ENCODE results near the gene FLAD1. TPM values are rescaled to one million over a fixed set of nuclear protein-coding genes. Genes with fewer than 3 reads are reported as not detected.

The FLAD1 gene
- total RNA-seq, 1 donor from 2014 or later: 55.9 TPM

GRCh38 chr1:154958036-154958435 is 25.1 kb upstream of the FLAD1 start:
- no peak for TF ChIP-seq CTCF (IDR thresholded peaks at IDR 0.05; ENCODE audit: unreplicated experiment)
- no peak overlapping the region for H3K27ac Mint-ChIP-seq

GRCh38 chr1:154958681-154959425 is 24.3 kb upstream of the FLAD1 start:
- no peak for TF ChIP-seq CTCF (IDR thresholded peaks at IDR 0.05; ENCODE audit: unreplicated experiment)
- H3K36me3 Mint-ChIP-seq (ENCODE audit: insufficient read depth): peaks cover 2% of the 10 kb centered on the region
- DNase-seq (ENCODE audit: low spot score, unreplicated experiment): no peak
- no peaks in the 10 kb centered on the region for H3K9me3 Mint-ChIP-seq (ENCODE audit: low read depth)
- no peaks in the 10 kb centered on the region for H3K27me3 Mint-ChIP-seq
- no peak overlapping the region for H3K27ac Mint-ChIP-seq
- peak overlapping the region; percentile 16 for H3K4me3 Mint-ChIP-seq (ENCODE audit: low read depth)
- peaks cover 41% of the 10 kb centered on the region for H3K4me1 Mint-ChIP-seq (ENCODE audit: low read depth)

More at GRCh38 chr1:154958036-154958435, 25.1 kb upstream of the FLAD1 start:
- H3K9me3 Mint-ChIP-seq (ENCODE audit: low read depth): no peaks in the 10 kb centered on the region
- no peaks in the 10 kb centered on the region for H3K27me3 Mint-ChIP-seq
- H3K4me1 Mint-ChIP-seq (ENCODE audit: low read depth): peaks cover 46% of the 10 kb centered on the region
- no peaks in the 10 kb centered on the region for H3K36me3 Mint-ChIP-seq (ENCODE audit: insufficient read depth)
- no peak overlapping the region for H3K4me3 Mint-ChIP-seq (ENCODE audit: low read depth)
- no peak for DNase-seq (ENCODE audit: low spot score, unreplicated experiment)

GRCh38 chr1:154959426-154959780 is 23.7 kb upstream of the FLAD1 start:
- Mint-ChIP-seq H3K4me1 (ENCODE audit: low read depth) (peaks cover 37% of the 10 kb centered on the region), H3K27ac (no peak overlapping the region), H3K4me3 (ENCODE audit: low read depth) (no peak overlapping the region), H3K36me3 (ENCODE audit: insufficient read depth) (peaks cover 4% of the 10 kb centered on the region), H3K9me3 (ENCODE audit: low read depth) (no peaks in the 10 kb centered on the region), H3K27me3 (no peaks in the 10 kb centered on the region)
- DNase-seq (ENCODE audit: low spot score, unreplicated experiment): no peak
- TF ChIP-seq CTCF (IDR thresholded peaks at IDR 0.05; ENCODE audit: unreplicated experiment): no peak

GRCh38 chr1:154960446-154961136 is 22.6 kb upstream of the FLAD1 start:
- Mint-ChIP-seq H3K4me1 (ENCODE audit: low read depth) (peaks cover 32% of the 10 kb centered on the region), H3K27me3 (no peaks in the 10 kb centered on the region), H3K27ac (peak overlapping the region; percentile 96), H3K36me3 (ENCODE audit: insufficient read depth) (peaks cover 5% of the 10 kb centered on the region), H3K4me3 (ENCODE audit: low read depth) (peak overlapping the region; percentile 92), H3K9me3 (ENCODE audit: low read depth) (no peaks in the 10 kb centered on the region)
- TF ChIP-seq CTCF (IDR thresholded peaks at IDR 0.05; ENCODE audit: unreplicated experiment): no peak
- DNase-seq (ENCODE audit: low spot score, unreplicated experiment): no peak

- peak; percentile 65 for TF ChIP-seq CTCF (IDR thresholded peaks at IDR 0.05; ENCODE audit: unreplicated experiment)
- Mint-ChIP-seq H3K36me3 (ENCODE audit: insufficient read depth) (peaks cover 6% of the 10 kb centered on the region), H3K27me3 (no peaks in the 10 kb centered on the region), H3K4me3 (ENCODE audit: low read depth) (peak within 1 kb of the TSS; percentile 92), H3K4me1 (ENCODE audit: low read depth) (peaks cover 24% of the 10 kb centered on the region), H3K9me3 (ENCODE audit: low read depth) (no peaks in the 10 kb centered on the region), H3K27ac (peak within 1 kb of the TSS; percentile 97)
- DNase-seq (ENCODE audit: low spot score, unreplicated experiment): peak; percentile 56
These were observed 21.7 kb upstream of the FLAD1 start, which contains the start of gene PYGO2 for GRCh38 chr1:154961207-154962155. PYGO2 (minus strand) TSS chr1:154961782; CDS start chr1:154961576, 206 bp downstream.
